Ectodermal cell (in vitro differentiated cells): ENCODE results near the gene TNC. TPM values are rescaled to one million over a fixed set of nuclear protein-coding genes. Genes with fewer than 3 reads are reported as not detected.

Source experiments
- H3K27ac ChIP-seq: 2 replicates; pipeline ENCODE4 v1.7.0; 2013; ENCODE audit warnings: mild to moderate bottlenecking, low read depth, low read length; ENCODE audit not compliant: insufficient read depth, poor library complexity, severe bottlenecking
- H3K27me3 ChIP-seq: 2 replicates; pipeline ENCODE4 v1.7.0; 2013; ENCODE audit warnings: mild to moderate bottlenecking, low read length; ENCODE audit not compliant: insufficient read depth, control insufficient read depth, poor library complexity, severe bottlenecking
- H3K36me3 ChIP-seq: one replicate; pipeline ENCODE4 v1.7.0; 2013; ENCODE audit warnings: low read length; ENCODE audit not compliant: control insufficient read depth, insufficient read depth
- H3K4me1 ChIP-seq: one replicate; pipeline ENCODE4 v1.7.0; 2013; ENCODE audit warnings: low read length; ENCODE audit not compliant: control insufficient read depth, insufficient read depth
- H3K4me3 ChIP-seq: 2 replicates; pipeline ENCODE4 v1.7.0; 2013; ENCODE audit warnings: low read depth, low read length, control low read depth; ENCODE audit not compliant: insufficient read depth
- H3K9me3 ChIP-seq: 2 replicates; pipeline ENCODE4 v1.7.0; 2013; ENCODE audit warnings: mild to moderate bottlenecking, low read length, moderate library complexity; ENCODE audit not compliant: control insufficient read depth
- WGBS, 2 experiments: methylation state at CpG; one replicate each; pipeline ENCODE4 v1.1.7; 2013; ENCODE audit warnings: missing lambda C conversion rate in 2 of 2; 5-methylcytosine and 5-hydroxymethylcytosine counted together
- polyA plus RNA-seq, 4 experiments: library from polyadenylated mRNA; stranded (reverse); fragments of 50-300 nt; gene quantifications; one replicate each; pipeline ENCODE4 v1.2.3, GENCODE V29; 2013

The TNC gene
- polyA plus RNA-seq (2013, experiment 1 of 4): 26.4 TPM
- 24.3 TPM for polyA plus RNA-seq (2013, experiment 2 of 4)
- 24.3 TPM for polyA plus RNA-seq (2013, experiment 3 of 4)
- 24.4 TPM for polyA plus RNA-seq (2013, experiment 4 of 4)

- WGBS, 2 experiments: 1% methylated on average over 37 of the region's 37 CpGs
- Histone ChIP-seq H3K27me3 (peaks cover 55% of the 10 kb centered on the region), H3K9me3 (no peaks in the 10 kb centered on the region), H3K4me1 (peaks cover 23% of the 10 kb centered on the region), H3K27ac (peak within 1 kb of the TSS; percentile 73), H3K36me3 (no peaks in the 10 kb centered on the region), H3K4me3 (peak within 1 kb of the TSS; percentile 35)
Measured at GRCh38 chr9:115117999-115118878, at the start of gene TNC. Gene TNC (minus strand): TSS chr9:115118157. CDS start chr9:115091018, 27,139 bp downstream.

GRCh38 chr9:115167175-115167574 lies 49.2 kb upstream of the TNC start:
- H3K27me3 ChIP-seq: no peaks in the 10 kb centered on the region
- H3K36me3 ChIP-seq: no peaks in the 10 kb centered on the region
- H3K27ac ChIP-seq: no peak overlapping the region
- H3K4me1 ChIP-seq: no peaks in the 10 kb centered on the region
- no peak overlapping the region for H3K4me3 ChIP-seq
- WGBS, 2 experiments: 78 to 88% methylated on average over 3 of the region's 3 CpGs
- H3K9me3 ChIP-seq: no peaks in the 10 kb centered on the region

- Histone ChIP-seq H3K27ac (no peak overlapping the region), H3K36me3 (no peaks in the 10 kb centered on the region), H3K4me1 (no peaks in the 10 kb centered on the region), H3K4me3 (no peak overlapping the region), H3K9me3 (no peaks in the 10 kb centered on the region), H3K27me3 (no peaks in the 10 kb centered on the region)
Measured at GRCh38 chr9:115165233-115165632, 47.3 kb upstream of the TNC start.

- 79 to 94% methylated on average over 3 of the region's 3 CpGs for WGBS, 2 experiments
- no peaks in the 10 kb centered on the region for H3K4me1 ChIP-seq
- no peak overlapping the region for H3K27ac ChIP-seq
- H3K4me3 ChIP-seq: no peak overlapping the region
- H3K36me3 ChIP-seq: no peaks in the 10 kb centered on the region
- no peaks in the 10 kb centered on the region for H3K9me3 ChIP-seq
- H3K27me3 ChIP-seq: no peaks in the 10 kb centered on the region
Measured at GRCh38 chr9:115164511-115164974, 46.6 kb upstream of the TNC start.

GRCh38 chr9:115162946-115163345 lies 45.0 kb upstream of the TNC start:
- Histone ChIP-seq H3K4me1 (no peaks in the 10 kb centered on the region), H3K4me3 (no peak overlapping the region), H3K9me3 (no peaks in the 10 kb centered on the region), H3K36me3 (no peaks in the 10 kb centered on the region), H3K27ac (no peak overlapping the region), H3K27me3 (no peaks in the 10 kb centered on the region)
- 100% methylated on average over 1 of the region's 1 CpG for WGBS, 2 experiments

GRCh38 chr9:115161446-115161845 lies 43.5 kb upstream of the TNC start:
- H3K36me3 ChIP-seq: no peaks in the 10 kb centered on the region
- no peaks in the 10 kb centered on the region for H3K4me1 ChIP-seq
- no peak overlapping the region for H3K4me3 ChIP-seq
- no peaks in the 10 kb centered on the region for H3K27me3 ChIP-seq
- H3K27ac ChIP-seq: no peak overlapping the region
- no peaks in the 10 kb centered on the region for H3K9me3 ChIP-seq
- WGBS, 2 experiments: 100% methylated on average over 1 of the region's 1 CpG

- no peaks in the 10 kb centered on the region for H3K9me3 ChIP-seq
- no peaks in the 10 kb centered on the region for H3K27me3 ChIP-seq
- H3K4me3 ChIP-seq: no peak overlapping the region
- no peaks in the 10 kb centered on the region for H3K4me1 ChIP-seq
- H3K27ac ChIP-seq: no peak overlapping the region
- H3K36me3 ChIP-seq: no peaks in the 10 kb centered on the region
- 89 to 90% methylated on average over 5 to 6 of the region's 8 CpGs for WGBS, 2 experiments
Measured at GRCh38 chr9:115158661-115159481, 40.9 kb upstream of the TNC start.

- no peaks in the 10 kb centered on the region for H3K27me3 ChIP-seq
- H3K36me3 ChIP-seq: no peaks in the 10 kb centered on the region
- no peak overlapping the region for H3K4me3 ChIP-seq
- H3K9me3 ChIP-seq: no peaks in the 10 kb centered on the region
- WGBS, 2 experiments: 82 to 91% methylated on average over 2 of the region's 2 CpGs
- no peaks in the 10 kb centered on the region for H3K4me1 ChIP-seq
- no peak overlapping the region for H3K27ac ChIP-seq
Measured at GRCh38 chr9:115157245-115157674, 39.3 kb upstream of the TNC start.

- Histone ChIP-seq H3K27ac (no peak overlapping the region), H3K4me3 (no peak overlapping the region), H3K4me1 (no peaks in the 10 kb centered on the region), H3K27me3 (no peaks in the 10 kb centered on the region), H3K9me3 (no peaks in the 10 kb centered on the region), H3K36me3 (no peaks in the 10 kb centered on the region)
- 94% methylated on average over 4 of the region's 4 CpGs for WGBS, 2 experiments
Measured at GRCh38 chr9:115155037-115155436, 37.1 kb upstream of the TNC start.

- H3K4me3 ChIP-seq: no peak overlapping the region
- H3K9me3 ChIP-seq: no peaks in the 10 kb centered on the region
- no peaks in the 10 kb centered on the region for H3K36me3 ChIP-seq
- no peaks in the 10 kb centered on the region for H3K4me1 ChIP-seq
- H3K27me3 ChIP-seq: no peaks in the 10 kb centered on the region
- no peak overlapping the region for H3K27ac ChIP-seq
Measured at GRCh38 chr9:115154617-115155016, 36.7 kb upstream of the TNC start.
